GM18520 (cell line): ENCODE results near the gene TOM1L1.
"Not testable (repeated sequence)": the region's sequence is repeated elsewhere in the genome, so short reads cannot be mapped to it uniquely, and the experiment has no call there.

Experiments
- ATAC-seq: cut with Tn5 transposase; IDR thresholded peaks from one replicate; pipeline ENCODE4 v1.9.1; 2021; ENCODE audit not compliant: unreplicated experiment

Gene TOM1L1, protein sequence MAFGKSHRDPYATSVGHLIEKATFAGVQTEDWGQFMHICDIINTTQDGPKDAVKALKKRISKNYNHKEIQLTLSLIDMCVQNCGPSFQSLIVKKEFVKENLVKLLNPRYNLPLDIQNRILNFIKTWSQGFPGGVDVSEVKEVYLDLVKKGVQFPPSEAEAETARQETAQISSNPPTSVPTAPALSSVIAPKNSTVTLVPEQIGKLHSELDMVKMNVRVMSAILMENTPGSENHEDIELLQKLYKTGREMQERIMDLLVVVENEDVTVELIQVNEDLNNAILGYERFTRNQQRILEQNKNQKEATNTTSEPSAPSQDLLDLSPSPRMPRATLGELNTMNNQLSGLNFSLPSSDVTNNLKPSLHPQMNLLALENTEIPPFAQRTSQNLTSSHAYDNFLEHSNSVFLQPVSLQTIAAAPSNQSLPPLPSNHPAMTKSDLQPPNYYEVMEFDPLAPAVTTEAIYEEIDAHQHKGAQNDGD

DNA sequence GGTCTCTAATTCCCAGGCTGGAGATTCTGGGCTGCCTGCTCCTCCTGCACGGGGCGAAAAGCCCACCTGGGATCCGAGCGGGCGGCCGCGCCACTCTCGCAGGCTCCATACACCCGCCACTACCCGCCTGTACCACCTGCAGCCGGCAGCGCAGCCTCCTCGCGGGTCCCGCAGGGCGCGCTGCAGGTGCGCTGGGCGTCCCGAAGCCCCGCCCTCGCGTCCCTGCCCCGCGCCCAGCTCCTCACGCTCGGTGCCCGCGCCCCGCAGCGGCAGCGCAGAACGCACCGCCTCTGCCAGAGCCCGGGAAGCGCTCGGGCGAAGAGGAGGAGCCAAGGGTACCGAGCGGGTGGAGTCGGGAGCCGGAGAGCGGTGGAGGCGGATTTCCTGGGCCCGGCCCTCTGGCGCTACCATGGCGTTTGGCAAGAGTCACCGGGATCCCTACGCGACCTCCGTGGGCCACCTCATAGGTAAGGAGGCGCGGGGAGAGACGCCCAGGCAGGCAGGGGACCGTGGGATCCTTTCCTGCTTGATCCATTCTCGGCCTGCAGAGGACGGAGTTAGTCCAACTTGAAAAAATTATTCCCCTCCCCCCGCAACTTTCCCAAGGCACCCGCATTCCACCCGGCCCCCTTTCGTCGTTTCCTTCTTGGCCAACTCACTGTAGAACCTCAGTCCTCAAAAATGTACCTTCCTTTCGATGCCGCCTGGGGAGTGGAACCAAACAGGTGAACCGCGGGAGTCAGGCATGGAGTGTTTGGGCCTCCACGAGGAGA, at the start of gene TOM1L1:
Gene TOM1L1 (plus strand): TSS at position 396 of the 773 bp plus-strand sequence. CDS start 14 bp downstream, at position 410.
- ATAC-seq: no peak

DNA sequence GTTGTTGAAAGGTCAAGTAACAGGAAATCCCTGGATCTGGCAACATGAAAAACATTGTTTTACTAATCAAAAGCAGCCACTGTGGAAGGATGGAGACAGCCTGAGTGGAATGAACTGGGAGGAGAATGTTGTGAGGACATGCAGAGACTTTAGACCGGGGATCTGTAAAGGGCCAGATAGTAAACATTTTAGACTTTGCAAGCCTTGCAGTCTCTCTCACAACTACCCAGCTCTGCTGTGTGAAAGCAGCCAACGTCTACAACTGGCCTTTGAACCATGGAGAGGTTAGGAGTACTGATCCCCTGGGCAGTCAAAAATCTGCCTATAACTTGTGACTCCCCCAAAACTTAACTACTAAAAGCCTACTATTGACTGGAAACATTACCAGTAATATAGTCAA, 41.5 kb upstream of the TOM1L1 start:
- no peak for ATAC-seq

DNA sequence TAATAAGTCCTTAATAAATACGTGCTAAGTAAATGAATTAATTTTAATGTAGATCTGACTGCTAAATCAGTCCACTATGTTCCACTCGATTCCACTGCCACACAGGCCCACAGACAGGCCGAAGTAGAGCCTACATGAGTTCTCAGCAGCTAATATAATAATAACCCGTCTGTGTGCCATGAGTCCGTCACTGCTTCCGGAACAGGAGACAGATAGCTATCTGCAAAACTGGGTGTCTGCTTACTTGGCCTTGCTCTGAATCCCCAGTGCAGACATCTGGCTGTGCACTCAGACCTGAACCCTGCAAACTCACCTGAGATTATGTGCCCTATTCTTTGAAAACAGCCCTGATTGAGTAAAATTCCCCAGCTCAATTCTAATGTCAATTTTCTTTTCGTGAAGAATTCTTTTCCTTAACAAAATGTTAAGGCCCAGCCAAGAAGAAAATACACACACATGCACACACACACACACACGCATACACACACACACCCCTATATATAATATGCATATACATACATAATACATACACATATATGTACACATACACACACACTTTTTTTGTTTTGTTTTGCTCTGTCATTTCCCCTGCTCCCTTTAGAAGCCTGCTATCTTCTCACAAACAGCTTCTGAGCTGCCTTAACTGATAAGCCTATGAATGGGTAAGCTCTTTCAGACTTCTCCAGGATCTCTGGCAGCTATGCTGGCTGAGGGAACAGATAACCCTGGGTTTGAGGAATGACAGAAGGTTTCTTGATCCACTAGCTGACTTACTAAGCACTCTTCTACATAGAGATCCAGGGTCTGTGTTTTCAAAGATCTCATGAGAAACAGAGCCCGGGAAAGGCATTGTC, 39.8 kb upstream of the TOM1L1 start:
- ATAC-seq: no peak

DNA sequence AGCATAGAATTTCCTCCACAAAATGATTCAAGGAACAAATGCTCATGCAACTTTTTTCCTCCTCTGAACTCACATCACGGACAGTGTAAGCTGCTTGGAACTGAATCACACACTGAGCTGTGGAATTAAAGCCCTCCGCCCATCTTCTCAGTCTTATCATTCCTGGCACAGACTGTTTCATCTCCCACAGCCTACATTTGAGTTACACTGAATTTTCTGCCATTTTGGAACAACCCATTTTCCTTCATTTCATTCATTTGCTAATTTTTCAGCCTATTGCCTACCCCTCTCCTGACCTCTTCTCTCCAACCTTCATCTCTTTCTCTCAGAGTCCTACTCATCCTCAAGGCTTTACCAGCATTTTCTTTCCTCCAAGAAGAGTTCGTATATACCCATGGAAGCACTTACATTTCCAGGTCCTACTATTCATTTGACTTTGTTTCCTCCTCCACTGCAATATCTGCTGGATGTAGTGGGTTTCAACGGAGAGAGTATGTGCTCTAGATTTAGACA, 39.1 kb upstream of the TOM1L1 start:
- no peak for ATAC-seq

DNA sequence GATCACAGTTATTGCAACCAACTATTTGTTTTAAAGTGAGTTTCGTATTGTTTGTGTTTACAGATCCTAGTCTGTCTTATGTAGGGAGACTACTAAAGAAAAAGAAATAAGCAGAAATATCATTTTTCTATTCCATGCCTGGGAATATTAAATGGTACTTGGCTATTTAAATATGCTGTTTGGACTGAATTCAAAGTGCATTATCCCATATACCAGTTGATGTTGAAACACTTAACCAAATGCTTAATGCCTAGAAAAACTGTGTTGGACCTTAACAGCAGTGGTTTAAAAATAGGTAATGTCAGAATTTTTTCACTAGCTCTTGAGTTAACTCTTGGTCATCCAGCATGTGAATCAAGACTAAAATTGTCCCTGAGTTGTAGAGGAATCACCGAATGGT, 37.5 kb upstream of the TOM1L1 start:
- no peak for ATAC-seq

DNA sequence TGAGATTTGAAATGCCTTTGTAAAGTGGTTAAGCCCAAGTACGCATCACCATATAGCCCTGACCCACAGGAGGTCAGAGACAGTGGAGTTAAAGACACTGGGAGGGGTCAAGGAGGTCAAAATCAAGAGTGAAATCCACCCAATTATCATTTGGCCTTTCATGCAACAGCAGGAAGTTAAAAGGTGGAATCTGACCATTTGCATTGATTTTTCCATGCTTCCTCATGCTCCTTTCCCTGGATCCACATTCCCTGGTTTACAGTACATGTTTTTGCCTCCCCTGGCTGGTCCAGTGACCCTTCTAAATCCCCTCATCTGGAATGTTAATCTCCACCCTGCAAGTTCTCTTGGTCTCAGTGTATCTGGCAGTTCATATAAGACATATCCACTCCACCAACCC, 36.6 kb upstream of the TOM1L1 start:
- ATAC-seq: no peak

DNA sequence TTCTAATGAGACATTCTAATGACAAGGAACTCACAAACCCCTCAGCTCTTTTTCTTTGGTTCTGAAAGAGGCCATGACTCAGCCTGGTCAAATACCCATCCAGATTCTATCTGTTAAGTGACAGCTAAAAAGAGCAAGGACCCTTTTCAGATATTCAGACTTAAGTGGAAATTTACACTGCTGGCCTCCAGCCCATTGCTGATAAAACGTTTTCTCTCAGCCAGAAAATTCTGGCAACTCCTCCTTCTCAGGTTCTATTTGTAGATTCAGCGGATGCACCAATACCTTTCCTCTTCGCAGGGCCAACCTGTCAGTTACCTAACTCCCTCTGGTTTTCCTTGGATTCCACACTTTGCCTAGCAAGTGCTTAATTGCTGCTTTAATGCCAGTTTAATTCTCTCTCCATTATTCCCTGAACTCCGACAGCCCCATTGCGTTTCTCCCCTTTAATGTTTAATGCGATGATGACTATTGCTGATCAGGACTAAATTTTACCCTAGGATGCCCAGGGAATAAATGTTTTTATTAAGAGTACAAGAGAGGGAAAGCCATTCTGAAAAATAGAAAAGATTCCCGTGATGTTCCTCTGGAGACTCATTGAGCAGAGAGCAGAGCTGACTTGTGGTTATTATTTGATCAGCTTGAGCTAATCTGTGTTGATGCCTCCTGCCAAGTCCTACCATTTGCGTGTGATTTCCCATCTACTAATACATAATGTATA, 35.9 kb upstream of the TOM1L1 start:
- no peak for ATAC-seq

DNA sequence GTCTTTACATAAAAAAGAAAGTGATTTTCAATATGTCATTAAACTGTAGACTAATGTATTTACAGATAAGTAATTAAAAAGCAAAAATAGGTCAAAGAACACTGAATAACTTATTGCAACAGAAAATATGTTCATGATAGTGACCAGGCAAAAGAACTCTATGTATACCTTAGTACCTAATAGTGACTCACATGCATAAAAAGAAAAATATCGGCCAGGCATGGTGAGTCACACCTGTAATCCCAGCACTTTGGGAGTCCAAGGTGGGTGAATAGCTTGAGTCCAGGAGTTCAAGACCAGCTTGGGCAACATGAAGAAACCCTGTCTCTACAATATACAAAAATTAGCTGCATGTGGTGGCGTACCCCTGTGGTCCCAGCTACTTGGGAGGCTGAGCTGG, 33.0 kb upstream of the TOM1L1 start:
- no peak for ATAC-seq

DNA sequence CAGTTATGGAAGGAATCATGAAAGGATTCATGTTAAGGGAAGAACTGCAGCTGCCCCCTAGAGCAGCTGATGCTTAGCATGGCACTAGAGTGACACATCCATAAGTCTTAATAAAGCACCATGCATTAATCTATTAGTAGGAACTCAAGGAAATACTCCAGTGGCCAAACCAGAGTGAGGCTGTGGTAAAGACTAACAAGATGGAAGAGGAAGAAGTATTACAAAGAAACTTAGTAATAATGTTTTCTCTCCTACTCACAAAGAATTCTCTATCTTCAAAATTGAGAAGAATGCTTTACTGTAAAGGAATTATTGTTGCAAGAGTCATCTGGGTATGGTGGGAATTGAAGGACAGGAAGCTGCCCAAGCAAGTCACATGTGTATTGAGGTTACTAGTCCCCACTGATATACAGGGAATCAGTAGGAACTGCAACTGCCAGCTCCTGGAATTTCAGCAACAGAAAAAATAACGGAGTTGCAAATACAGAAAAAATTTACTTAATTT, 29.9 kb upstream of the TOM1L1 start:
- ATAC-seq: no peak

DNA sequence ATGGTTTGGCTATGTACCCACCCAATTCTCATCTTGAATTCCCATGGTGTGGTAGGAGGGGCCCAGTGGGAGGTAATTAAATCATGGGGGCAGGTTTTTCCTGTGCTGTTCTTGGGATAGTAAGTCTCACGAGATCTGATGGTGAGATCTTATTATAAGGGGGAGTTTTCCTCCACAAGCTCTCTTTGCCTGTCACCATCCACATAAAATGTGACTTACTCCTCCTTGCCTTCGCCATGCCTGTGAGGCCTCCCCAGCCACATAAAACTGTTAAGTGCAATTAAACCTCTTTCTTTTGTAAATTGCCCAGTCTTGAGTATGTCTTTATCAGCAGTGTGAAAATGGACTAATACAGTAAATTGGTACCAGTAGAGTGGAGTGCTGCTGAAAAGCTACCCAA, 24.7 kb upstream of the TOM1L1 start:
- not testable (repeated sequence) for ATAC-seq

DNA sequence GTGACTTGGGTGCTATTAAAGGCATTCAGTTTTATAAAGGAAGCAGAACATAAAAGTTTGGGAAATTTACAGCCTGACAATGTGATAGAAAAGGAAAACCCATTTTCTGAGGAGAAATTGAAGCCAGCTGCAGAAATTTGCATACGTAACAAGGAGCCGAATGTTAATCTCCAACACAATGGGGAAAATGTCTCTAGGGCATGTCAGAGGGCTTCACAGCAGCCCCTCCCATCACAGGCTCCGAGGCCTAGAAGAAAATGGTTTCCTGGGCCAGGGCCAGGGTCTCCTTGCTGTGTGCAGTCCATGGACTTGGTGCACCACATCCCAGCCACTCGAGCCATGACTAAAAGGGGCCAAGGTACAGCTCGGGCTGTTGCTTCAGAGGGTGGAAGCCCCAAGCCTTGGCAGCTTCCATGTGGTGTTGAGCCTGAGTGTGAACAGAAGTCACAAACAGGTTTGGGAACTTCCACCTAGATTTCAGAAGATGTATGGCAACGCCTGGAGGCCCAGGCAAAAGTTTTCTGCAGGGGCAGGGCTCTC, 23.9 kb upstream of the TOM1L1 start:
- no peak for ATAC-seq

DNA sequence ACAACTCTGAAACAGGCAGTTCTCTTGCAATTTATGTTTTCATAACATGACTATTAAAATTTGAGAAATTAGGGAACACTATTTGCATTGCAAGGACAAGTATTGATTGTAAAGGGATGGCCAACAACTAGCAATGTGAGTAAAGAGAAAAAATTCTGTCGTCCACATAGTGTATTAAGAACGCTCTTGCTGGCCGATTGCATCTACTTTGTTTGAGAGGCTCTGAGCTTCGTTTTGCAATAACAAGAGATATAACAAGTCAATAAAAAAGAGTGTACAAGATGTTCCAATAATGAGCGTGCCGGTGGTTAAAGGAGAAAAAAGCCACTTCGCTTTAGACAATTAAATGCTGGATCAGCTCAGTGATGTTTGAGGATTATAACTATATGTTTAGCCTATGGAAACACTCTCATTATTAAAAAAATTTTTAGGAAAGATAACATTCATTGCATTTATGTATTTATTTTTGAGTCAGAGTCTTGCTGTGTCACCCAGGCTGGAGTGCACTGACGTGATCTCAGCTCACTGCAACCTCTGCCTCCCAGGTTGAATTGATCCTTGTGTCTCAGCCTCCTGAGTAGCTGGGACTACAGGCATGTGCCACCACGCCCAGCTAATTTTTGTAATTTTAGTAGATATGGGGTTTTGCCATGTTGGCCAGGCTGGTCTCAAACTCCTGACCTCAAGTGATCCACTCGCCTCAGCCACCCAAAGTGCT, 19.2 kb upstream of the TOM1L1 start:
- no peak for ATAC-seq

DNA sequence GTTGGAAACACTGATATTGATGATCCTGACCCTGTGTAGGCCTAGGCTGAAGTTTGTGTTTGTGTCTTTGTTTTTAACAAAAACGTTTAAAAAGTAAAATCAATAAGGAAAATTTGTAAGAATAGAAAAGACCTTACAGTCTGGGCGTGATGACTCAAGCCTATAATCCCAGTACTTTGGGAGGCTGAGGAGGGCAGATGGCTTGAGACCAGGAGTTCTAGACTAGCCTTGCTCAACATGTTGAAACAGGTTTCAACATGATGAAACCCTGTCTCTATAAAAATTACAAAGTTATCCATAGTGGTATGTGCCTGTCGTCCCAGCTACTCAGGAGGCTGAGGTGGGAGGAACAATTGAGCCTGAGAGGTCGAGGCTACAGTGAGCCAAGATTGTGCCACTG, 18.3 kb upstream of the TOM1L1 start:
- no peak for ATAC-seq

DNA sequence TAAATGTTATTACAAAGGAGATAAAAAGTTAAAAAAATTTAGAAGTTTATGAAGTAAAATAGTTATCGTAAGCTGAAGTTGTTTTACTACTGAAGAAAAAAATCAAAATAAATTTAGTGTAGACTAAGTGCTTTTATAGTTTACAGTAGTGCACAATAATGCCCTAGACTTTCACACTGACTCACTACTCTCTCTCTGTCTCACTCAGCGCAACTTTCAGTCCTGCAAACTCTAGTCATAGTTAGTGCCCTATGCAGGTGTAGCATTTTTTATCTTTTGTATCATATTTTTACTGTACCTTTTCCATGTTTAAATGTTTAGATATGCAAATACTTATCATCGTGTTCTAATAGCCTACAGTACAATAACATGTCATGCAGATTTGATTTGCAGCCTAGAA, 17.7 kb upstream of the TOM1L1 start:
- ATAC-seq: peak; percentile 79

DNA sequence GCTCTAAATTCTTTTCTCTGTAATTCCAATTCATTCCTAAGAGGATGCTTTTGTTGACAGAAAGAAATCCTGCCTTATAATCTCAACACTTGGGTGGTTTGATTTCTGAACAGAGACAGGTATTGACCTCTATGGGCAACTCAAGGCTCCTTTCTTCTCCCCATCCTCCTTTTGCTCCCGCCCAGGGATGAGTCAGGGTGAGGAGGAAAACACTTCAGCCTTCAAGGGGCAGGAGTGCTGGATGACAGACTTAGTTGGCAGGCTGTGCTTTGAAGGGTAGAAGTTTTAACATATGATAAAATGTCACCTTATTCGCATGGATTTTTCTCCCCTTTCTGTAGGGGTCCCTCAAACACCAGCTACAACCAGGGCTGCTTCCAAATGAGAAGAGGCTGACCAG, 16.7 kb upstream of the TOM1L1 start:
- no peak for ATAC-seq

DNA sequence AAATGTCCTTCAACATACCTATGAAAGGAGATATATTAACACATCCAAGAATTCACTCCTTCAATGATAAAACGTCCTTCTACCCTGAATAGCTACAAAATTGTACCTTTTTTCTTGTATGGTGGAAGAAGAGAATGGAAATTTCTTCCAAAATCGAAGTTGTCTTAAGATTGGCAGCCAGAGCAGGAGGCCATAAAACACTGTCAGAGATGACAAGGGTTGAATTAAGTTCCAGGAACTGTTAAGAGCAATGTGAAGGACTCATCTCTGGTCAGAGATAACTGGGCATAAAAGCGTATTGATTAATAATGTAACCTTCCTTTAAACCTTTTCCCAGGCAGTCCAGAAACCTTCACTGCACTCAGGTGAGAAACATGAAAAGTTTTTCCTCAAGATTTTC, 12.9 kb upstream of the TOM1L1 start:
- no peak for ATAC-seq

DNA sequence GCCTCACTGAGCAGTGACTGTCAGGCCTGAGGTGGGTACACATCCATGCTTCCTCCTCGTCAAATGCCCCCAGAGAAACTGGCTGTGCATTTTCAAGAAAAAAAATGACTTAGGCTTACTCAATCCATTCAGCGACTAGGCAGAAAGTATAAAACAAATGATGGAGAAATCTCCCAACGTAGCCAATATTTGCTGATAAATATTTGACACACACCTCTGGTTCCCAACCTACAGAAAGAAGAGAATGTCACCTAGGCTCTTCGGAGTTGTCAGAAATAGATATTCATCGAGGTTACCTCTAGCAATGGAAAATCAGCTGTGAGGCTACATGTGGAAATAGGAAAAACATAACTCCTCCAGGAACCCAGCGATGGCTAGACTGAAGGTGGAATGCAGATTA, 12.4 kb upstream of the TOM1L1 start:
- ATAC-seq: no peak

DNA sequence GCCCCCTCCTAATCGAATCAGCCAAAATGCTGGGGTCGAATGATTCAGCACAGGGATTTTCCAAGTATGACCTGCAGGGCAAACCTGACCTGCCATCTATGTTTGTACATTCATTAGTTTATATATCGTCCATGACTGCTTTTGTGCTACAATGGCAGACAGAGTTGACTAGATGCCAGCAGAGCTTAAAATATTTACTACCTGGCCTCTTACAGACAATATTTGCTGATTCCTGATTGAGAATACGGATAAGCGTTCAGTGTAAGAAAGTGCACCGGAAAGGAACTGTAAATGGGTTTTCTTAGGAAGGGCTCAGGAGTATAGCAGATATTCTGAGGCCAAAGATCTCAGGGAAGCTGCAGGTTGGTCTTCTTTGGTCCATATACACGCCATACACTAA, 11.7 kb upstream of the TOM1L1 start:
- ATAC-seq: no peak

DNA sequence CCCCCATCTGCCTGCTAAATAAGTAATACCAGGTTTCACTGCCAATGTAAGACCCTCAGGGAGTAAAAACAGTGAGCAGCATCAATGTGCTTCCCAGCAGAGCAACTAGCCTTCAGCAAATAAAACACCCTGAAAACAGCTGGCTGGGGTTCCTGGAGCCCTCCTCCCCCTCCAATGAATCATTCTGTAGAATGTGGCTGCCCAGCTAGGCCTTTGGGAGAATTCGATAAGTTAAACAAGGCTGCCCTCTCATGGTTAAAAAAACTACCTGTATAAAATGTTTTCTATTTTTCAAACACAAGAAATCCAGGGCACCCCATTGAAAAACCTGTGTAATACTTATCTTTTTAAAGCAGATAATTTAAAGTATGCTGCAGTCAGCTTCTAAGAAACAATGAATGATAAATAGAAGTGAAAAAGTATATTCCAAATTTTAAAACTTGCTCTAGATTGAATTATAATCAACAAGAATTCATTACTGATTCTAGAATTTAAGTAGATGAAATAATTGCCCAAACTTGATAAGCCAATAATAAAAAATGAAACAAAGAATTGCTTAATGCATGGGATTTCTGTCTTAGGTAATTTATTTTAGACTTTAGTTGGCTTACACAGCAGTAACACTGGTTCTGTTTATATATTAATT, 9.4 kb upstream of the TOM1L1 start:
- ATAC-seq: no peak
